GM21723 (cell line): ENCODE measurements around the gene POU2F1.
"Not testable (repeated sequence)": the region's sequence is repeated elsewhere in the genome, so short reads cannot be mapped to it uniquely, and the experiment has no call there.

ENCODE experiments used
- ATAC-seq: cut with Tn5 transposase; IDR thresholded peaks from one replicate; pipeline ENCODE4 v1.9.1; 2021; ENCODE audit warnings: mild to moderate bottlenecking, moderate library complexity; ENCODE audit not compliant: unreplicated experiment

Gene POU2F1

GRCh38 chr1:167230437-167230836, 9.8 kb downstream of the POU2F1 start:
- ATAC-seq = no peak

DNA sequence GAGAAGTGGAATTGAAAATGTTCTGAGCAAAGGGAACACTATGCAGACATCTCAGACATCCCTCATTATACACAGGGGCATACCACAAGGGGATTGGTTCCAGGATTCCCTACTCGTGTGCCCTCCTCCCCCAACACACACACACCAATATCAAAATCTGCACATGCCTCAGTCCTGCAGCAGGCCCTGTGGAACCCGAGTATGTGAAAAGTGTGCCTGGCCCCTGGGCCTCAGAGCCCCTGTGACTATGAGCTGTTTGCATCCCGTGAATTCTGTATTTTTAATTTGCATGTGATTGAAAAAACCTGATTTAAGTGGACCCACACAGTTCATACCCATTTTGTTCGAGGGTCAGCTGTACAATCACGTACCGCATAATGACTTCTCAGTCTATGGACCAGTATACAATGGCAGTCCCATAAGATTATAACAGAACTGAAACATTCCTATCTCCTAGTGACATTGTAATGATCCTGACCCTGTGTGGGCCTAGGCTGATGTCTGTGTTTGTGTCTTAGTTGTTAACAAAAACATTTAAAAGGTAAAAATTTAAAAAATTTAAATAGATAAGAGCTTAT, 11.3 kb downstream of the POU2F1 start:
- ATAC-seq = no peak

- no peak for ATAC-seq
Measured at GRCh38 chr1:167232801-167233200, 12.1 kb downstream of the POU2F1 start.

- ATAC-seq = no peak
Measured at GRCh38 chr1:167233373-167233772, 12.7 kb downstream of the POU2F1 start.

GRCh38 chr1:167237000-167237399, 16.3 kb downstream of the POU2F1 start:
- no peak for ATAC-seq

- ATAC-seq = no peak
Measured at GRCh38 chr1:167238713-167239112, 18.0 kb downstream of the POU2F1 start.

- no peak for ATAC-seq
Measured at GRCh38 chr1:167239257-167239656, 18.6 kb downstream of the POU2F1 start.

- ATAC-seq = no peak
Measured at GRCh38 chr1:167244244-167244643, 23.6 kb downstream of the POU2F1 start.

DNA sequence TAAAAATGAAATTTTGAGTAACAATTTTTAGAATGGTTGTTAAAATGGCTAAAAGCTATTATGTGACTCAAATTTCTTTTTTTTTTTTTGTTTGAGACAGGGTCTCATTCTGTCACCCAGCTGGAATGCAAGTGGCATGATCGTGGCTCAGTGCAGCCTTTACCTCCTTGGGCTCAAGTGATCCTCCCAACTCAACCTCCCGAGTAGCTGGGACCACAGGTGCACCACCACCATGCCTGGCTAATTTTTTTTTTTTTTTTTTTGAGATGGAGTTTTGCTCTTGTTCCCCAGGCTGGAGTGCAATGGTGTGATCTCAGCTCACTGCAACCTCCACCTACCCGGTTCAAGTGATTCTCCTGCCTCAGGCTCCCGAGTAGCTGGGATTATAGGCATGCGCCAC, 24.5 kb downstream of the POU2F1 start:
- not testable (repeated sequence) for ATAC-seq

DNA sequence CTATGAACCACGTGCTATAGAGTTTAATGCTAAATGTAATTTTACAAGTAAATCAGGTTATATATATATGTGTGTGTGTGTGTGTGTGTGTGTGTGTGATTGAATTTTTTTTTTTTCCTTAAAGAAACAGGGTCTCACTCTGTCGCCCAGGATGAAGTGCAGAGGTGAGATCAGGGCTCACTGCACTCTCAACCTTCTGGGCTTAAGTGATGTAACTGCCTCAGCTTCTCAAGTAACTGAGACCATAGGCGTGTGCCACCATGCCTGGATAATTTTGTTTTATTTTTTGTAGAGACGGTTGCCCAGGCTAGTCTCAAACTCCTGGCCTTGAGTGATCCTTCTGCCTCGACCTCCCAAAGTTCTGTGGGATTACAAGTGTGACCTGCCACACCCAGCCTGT, 26.3 kb downstream of the POU2F1 start:
- no peak for ATAC-seq

GRCh38 chr1:167247754-167248153, 27.1 kb downstream of the POU2F1 start:
- ATAC-seq = peak; percentile 55

- no peak for ATAC-seq
Measured at GRCh38 chr1:167248707-167249642, 28.3 kb downstream of the POU2F1 start.

- ATAC-seq = no peak
Measured at GRCh38 chr1:167249702-167250101, 29.0 kb downstream of the POU2F1 start.

DNA sequence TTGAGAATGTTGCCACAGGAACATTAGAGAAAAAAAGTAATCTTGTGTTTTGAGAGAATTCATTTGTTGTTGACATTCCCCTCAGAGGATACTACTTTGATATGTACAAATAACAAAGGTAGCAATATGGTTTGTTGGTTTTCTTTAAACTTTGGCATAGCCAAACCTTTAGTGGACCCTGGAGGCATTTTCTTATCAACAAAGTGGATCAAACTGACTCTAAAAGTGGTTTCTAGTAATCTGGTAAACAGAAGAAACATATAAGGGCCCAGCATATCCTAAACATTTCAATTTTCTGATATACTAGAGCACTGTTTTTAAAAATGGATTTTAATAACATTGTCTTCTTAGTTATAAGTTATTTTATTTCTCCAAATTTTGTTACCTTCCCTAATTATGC, 29.8 kb downstream of the POU2F1 start:
- no peak for ATAC-seq

DNA sequence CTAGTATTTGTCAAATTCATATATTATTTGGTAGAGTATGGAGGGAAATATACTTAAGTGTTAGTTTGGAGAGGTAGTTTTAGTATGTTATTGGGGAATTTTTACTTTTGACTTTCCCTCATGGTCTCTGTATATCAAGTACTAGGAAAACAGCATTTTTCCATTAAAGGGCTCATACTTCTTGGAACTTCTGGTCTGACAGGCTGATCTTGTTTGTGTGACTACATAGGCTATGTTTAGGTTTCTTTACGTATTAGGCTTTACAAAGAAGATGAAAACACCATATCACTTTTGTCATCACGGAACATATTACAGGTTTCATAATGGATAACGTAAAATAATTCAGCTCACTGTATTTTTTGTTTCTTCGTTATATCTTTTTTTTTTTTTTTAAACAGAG, 30.8 kb downstream of the POU2F1 start:
- ATAC-seq = no peak

DNA sequence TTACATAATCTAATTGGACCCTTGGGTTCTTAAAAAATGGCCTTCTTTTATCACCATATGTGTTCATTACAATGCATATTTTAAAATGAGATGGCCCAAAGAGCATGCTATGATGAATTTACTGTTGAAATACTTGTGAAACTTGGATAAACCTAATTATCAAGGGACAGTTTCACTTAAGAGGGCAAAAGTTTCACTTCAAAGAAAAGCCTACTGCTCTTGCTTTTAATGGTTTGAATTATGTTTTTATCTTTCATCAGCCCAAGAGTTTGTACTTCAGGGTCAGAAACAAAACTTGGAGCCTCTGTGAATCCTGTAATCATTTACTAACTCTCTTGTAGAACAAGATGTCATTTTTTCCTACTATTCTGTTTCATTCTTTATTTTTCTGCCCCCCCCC, 32.3 kb downstream of the POU2F1 start:
- ATAC-seq = no peak

DNA sequence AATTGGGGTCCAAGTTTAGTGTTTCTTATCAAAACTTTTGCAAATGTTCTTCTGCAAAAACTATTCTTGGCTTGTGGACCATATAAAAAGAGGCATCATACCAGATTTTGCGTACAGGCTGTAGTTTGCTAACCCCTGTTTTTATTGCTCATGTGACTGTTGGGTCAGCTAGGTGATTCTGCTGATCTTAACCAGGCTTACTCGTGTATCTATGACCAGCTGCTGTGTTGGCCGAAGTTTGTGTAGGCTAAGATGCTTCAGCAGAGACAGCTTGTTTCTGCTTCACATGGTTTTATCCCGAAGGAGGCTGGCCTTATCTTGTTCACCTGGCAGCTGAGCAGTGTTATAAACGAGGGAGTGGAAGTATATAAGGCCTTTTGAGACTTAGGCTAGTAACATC, 38.2 kb downstream of the POU2F1 start:
- no peak for ATAC-seq

- no peak for ATAC-seq
Measured at GRCh38 chr1:167262836-167263235, 42.1 kb downstream of the POU2F1 start.

- ATAC-seq = no peak
Measured at GRCh38 chr1:167263344-167263743, 42.7 kb downstream of the POU2F1 start.

- no peak for ATAC-seq
Measured at GRCh38 chr1:167263819-167264464, 43.3 kb downstream of the POU2F1 start.

- ATAC-seq = no peak
Measured at GRCh38 chr1:167266965-167267364, 46.3 kb downstream of the POU2F1 start.

DNA sequence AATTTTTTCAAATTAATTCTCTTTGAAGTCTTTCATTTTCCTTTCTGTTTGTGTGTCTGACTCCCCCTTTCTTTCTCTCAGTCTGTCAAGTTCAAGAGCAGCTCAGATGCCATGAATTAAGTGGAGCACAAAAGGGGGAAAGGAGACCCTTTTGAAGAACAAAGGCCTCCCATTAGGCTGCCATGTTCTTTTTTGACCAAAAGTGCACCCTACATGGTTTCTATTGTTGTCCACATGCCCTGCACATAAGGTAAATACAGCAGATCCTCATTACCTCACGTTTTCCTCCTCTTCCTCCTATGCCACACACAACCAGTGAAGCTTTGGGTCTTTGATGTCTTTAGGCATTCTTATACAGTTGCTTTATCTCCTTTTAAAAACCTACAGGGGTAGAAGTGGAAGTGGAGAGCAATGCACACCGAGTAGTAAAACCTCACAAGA, 47.7 kb downstream of the POU2F1 start:
- no peak for ATAC-seq
